GM12873 (cell line): ENCODE data around the gene TUBA1C.

Experiments used
- TF ChIP-seq, protein P1 (sequence below): IDR thresholded peaks from 2 replicates; pipeline ENCODE4 v1.5.1; 2012; ENCODE audit warnings: low read depth, mild to moderate bottlenecking, moderate library complexity, low read length, control low read depth; ENCODE audit not compliant: insufficient read depth; ENCODE audit errors: missing control alignments

The TUBA1C gene

DNA sequence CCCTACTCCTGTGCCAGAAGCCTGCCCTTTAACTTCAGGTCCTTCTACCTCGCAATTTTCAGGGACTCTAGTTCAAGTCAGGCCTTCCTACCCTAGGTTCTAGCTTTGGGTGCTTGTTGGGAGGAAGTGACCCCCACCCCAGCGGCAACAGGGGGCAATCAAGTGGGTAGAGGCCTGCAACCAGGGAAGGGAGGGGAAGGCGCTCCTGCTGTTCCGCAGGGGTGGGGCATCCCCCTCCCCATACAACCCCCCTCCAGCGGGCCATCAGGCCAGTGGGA, 29.9 kb downstream of the TUBA1C start:
- TF ChIP-seq, protein P1, sequence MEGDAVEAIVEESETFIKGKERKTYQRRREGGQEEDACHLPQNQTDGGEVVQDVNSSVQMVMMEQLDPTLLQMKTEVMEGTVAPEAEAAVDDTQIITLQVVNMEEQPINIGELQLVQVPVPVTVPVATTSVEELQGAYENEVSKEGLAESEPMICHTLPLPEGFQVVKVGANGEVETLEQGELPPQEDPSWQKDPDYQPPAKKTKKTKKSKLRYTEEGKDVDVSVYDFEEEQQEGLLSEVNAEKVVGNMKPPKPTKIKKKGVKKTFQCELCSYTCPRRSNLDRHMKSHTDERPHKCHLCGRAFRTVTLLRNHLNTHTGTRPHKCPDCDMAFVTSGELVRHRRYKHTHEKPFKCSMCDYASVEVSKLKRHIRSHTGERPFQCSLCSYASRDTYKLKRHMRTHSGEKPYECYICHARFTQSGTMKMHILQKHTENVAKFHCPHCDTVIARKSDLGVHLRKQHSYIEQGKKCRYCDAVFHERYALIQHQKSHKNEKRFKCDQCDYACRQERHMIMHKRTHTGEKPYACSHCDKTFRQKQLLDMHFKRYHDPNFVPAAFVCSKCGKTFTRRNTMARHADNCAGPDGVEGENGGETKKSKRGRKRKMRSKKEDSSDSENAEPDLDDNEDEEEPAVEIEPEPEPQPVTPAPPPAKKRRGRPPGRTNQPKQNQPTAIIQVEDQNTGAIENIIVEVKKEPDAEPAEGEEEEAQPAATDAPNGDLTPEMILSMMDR = no peak

DNA sequence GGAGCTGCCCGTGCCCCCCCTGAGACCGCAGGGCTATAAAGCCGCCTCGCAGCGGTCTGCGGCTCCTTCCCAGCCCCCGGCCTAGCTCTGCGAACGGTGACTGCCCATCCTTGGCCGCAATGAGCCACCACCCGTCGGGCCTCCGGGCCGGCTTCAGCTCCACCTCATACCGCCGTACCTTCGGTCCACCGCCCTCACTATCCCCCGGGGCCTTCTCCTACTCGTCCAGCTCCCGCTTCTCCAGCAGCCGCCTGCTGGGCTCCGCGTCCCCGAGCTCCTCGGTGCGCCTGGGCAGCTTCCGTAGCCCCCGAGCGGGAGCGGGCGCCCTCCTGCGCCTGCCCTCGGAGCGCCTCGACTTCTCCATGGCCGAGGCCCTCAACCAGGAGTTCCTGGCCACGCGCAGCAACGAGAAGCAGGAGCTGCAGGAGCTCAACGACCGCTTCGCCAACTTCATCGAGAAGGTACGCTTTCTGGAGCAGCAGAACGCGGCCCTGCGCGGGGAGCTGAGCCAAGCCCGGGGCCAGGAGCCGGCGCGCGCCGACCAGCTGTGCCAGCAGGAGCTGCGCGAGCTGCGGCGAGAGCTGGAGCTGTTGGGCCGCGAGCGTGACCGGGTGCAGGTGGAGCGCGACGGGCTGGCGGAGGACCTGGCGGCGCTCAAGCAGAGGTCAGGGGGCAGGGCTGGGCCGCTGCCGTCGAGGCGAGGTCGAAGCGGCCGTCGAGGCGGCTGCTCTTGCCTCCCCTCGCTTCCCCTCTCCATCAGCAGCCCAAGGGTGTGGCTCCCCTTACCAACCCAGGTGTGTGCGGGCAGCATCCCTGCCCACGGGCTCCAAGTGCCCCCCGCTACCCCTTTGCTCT, 30.4 kb downstream of the TUBA1C start, which contains the start of gene PRPH:
Gene PRPH (plus strand): TSS at position 66 of the 855 bp plus-strand sequence. CDS start 54 bp downstream, at position 120.
- TF ChIP-seq, protein P1 = no peak

DNA sequence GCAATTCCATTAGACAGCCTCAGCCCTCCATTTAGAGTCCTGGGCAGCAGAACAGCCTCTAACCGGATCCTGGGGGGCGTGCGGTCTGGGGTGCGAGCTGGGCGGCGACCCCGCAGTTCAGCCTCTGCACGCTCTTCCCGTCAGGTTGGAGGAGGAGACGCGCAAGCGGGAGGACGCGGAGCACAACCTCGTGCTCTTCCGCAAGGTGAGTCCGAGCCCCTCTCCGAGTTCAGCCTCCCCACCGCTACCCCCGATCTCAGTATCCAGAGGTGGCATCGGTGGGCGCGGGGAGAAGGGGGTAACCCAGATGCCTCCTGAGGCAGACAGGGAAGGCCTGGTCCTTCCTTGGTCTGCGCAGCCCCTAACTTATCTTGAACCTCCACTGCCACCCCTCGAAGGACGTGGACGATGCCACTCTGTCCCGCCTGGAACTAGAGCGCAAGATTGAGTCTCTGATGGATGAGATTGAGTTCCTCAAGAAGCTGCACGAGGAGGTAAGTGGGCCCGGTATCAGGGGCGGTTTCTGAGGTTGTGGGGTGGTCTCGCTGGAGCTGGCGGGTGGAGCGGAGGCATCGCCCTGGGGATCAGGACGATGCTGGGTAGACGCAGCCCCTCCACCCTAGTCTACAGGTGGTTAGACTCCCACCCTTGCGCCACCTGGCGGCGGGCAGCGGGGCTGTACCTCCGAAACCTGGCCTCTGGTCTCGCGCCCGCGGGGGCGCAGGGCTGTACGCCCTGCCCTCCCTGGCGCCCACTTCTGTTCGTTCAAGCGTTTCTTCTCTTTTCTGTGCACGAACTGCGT, 31.4 kb downstream of the TUBA1C start:
- TF ChIP-seq, protein P1 = peak; percentile 94

DNA sequence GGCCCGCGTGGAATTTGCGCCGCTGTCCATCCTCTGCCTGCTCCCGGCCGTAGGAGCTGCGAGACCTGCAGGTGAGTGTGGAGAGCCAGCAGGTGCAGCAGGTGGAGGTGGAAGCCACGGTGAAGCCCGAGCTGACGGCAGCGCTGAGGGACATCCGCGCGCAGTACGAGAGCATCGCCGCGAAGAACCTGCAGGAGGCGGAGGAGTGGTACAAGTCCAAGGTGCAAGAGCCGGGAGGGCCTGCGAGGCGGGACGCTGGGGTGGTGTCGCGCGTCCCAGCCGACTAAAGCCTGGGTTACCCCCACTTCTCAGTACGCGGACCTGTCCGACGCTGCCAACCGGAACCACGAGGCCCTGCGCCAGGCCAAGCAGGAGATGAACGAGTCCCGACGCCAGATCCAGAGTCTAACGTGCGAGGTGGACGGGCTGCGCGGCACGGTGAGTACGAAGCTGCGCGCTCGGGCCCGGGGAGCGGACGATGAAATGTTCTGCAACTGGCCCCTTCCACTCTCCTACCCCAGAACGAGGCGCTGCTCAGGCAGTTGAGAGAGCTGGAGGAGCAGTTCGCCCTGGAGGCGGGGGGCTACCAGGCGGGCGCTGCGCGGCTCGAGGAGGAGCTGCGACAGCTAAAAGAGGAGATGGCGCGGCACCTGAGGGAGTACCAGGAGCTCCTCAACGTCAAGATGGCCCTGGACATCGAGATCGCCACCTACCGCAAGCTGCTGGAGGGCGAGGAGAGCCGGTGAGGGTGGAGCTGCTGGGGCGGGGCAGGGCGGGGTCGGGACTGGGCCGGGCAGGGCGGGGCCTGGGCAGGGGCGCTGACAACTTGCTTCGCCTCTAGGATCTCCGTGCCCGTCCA, 32.2 kb downstream of the TUBA1C start:
- TF ChIP-seq, protein P1 = peak; percentile 13

DNA sequence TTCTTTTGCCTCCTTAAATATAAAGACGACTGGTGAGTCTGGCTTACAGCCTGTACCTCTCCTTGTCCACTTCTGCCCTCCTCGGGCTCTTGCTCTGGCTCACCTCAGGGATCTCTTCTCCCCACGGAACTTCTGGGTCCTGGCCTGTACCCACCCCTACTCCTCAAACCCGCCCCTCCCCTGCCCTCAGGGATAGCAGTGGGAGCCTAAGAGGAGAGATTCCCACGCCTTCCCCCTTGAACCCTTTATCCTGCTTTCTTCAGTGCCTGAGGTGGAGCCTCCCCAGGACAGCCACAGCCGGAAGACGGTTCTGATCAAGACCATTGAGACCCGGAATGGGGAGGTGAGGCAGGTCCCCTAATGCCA, 32.8 kb downstream of the TUBA1C start:
- TF ChIP-seq, protein P1 = no peak

DNA sequence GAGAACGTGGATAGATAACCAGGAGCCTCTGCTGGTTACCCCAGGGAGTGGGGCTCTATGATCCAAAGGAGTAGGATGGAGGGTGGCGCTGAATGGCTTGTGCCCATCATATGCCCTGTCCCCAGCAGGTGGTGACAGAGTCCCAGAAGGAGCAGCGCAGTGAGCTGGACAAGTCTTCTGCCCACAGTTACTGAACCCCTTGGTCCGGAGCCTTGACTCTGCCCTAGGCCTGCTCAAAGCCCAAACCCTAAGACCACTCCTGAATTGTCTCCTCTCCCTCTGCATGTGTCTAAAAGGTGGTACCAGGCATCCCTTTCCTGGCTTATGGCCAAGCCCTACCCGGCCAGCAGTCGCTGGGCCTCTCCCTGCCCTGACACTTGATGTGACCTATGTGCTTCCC, 33.3 kb downstream of the TUBA1C start:
- TF ChIP-seq, protein P1 = peak; percentile 35
